Measurements from ENCODE around the gene LRPAP1. TPM values are rescaled to one million over a fixed set of nuclear protein-coding genes. Genes with fewer than 3 reads are reported as not detected.
A peak's percentile ranks its signal among the peaks of the same experiment; 100 is the strongest.

The LRPAP1 gene
- total RNA-seq, 4 donors from 2014 or later, result 76.6 to 166 (median 126) TPM

GRCh38 chr4:3481783-3482393 is 50.3 kb downstream of the LRPAP1 start:
- DNase-seq, result no peak
- Histone ChIP-seq H3K4me3 (no peak overlapping the region), H3K4me1 (peaks cover 24 to 54% (median 27%) of the 10 kb centered on the region in 3 donors), H3K36me3 (no peaks in the 10 kb centered on the region), H3K9me3 (no peaks in the 10 kb centered on the region), H3K27ac (no peak overlapping the region), H3K27me3 (peaks cover 0 to 100% (median 3%) of the 10 kb centered on the region in 4 donors)
- TF ChIP-seq CTCF (IDR thresholded peaks at IDR 0.05), result no peak
- no peak for TF ChIP-seq POLR2A (IDR thresholded peaks at IDR 0.05)
- 54 to 62% methylated on average over 14 to 17 of the region's 19 CpGs for whole genome bisulfite sequencing, 2 donors
- intact Hi-C loops (cut with DNase I), result no loop called here

GRCh38 chr4:3481113-3481531 is 51.1 kb downstream of the LRPAP1 start:
- H3K4me3 ChIP-seq, result no peak overlapping the region

GRCh38 chr4:3480528-3481112 is 51.6 kb downstream of the LRPAP1 start:
- 22 to 28% methylated on average over 5 to 8 of the region's 17 CpGs for WGBS, 2 donors
- no peaks in the 10 kb centered on the region for H3K36me3 ChIP-seq
- peaks cover 24 to 49% (median 24%) of the 10 kb centered on the region in 3 donors for H3K4me1 ChIP-seq
- intact Hi-C loops (cut with DNase I), result no loop called here
- H3K4me3 ChIP-seq, result no peak overlapping the region
- DNase-seq, result no peak
- TF ChIP-seq POLR2A (IDR thresholded peaks at IDR 0.05) (no peak), CTCF (IDR thresholded peaks at IDR 0.05) (peak; percentile 96 to 100 (median 98))
- H3K27me3 ChIP-seq, result peaks cover 0 to 100% (median 3%) of the 10 kb centered on the region in 4 donors
- H3K9me3 ChIP-seq, result no peaks in the 10 kb centered on the region
- H3K27ac ChIP-seq, result no peak overlapping the region

More at GRCh38 chr4:3481113-3481531, 51.1 kb downstream of the LRPAP1 start:
- 39 to 63% methylated on average over 3 to 5 of the region's 5 CpGs for WGBS, 2 donors
- TF ChIP-seq POLR2A (IDR thresholded peaks at IDR 0.05), result no peak
- no peak for TF ChIP-seq CTCF (IDR thresholded peaks at IDR 0.05)
- Histone ChIP-seq H3K9me3 (no peaks in the 10 kb centered on the region), H3K36me3 (no peaks in the 10 kb centered on the region), H3K27me3 (peaks cover 0 to 100% (median 3%) of the 10 kb centered on the region in 4 donors), H3K4me1 (peaks cover 24 to 54% (median 27%) of the 10 kb centered on the region in 3 donors), H3K27ac (no peak overlapping the region)
- no peak for DNase-seq
- intact Hi-C loops (cut with DNase I), result no loop called here

- DNase-seq, result no peak
- H3K36me3 ChIP-seq, result no peaks in the 10 kb centered on the region
- H3K9me3 ChIP-seq, result no peaks in the 10 kb centered on the region
- no peak overlapping the region for H3K27ac ChIP-seq
- peaks cover 0 to 100% (median 0%) of the 10 kb centered on the region in 4 donors for H3K27me3 ChIP-seq
- TF ChIP-seq CTCF (IDR thresholded peaks at IDR 0.05) (no peak), POLR2A (IDR thresholded peaks at IDR 0.05) (no peak)
- H3K4me1 ChIP-seq, result peaks cover 13 to 38% (median 14%) of the 10 kb centered on the region in 3 donors
- intact Hi-C loops (cut with DNase I), result no loop called here
- 65 to 80% methylated on average over 1 to 2 of the region's 25 CpGs for WGBS, 2 donors
- H3K4me3 ChIP-seq, result no peak overlapping the region
Observed at GRCh38 chr4:3479358-3480101, 52.7 kb downstream of the LRPAP1 start.

All from esophagus squamous epithelium (tissue), 5 donors.